Measurements from ENCODE around the gene RIIAD1. TPM values are rescaled to one million over a fixed set of nuclear protein-coding genes. Genes with fewer than 3 reads are reported as not detected.
A peak's percentile ranks its signal among the peaks of the same experiment; 100 is the strongest.
"Not testable (repeated sequence)": the region's sequence is repeated elsewhere in the genome, so short reads cannot be mapped to it uniquely, and the experiment has no call there.

RIIAD1 gene
- total and polyA plus RNA-seq, 9 donors, result 0.59 to 3.4 (median 1.5) TPM; not detected in 1

DNA sequence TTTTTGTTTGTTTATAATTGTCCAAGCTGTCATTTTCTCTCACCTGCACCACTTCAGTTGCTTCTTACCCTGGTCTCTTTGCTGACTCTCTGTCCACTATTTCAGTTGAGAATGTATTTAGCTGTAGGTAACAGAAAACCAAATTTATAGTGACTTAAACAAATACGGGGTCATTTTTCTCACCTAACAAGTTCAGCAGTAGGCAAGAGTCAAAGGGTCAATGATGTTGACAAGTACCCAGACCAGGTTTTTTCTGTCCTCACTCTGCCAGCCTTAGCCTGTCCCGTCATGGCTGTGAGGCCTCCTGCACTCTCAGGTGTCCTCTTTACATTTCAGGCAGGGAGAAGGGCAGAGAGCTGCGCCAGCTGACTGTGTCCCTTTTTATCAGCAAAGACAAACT is 11.8 kb downstream of the RIIAD1 start:
- H3K27me3 ChIP-seq (ENCODE audit: control insufficient read depth, insufficient read depth, low read length), result peaks cover 8% of the 10 kb centered on the region
- DNase-seq, result no peak
- H3K36me3 ChIP-seq (ENCODE audit: control insufficient read depth, insufficient read depth, low read length), result no peaks in the 10 kb centered on the region
- peaks cover 10% of the 10 kb centered on the region for H3K9me3 ChIP-seq (replicated peaks; ENCODE audit: control insufficient read depth, low read depth, low read length)
- H3K4me1 ChIP-seq (ENCODE audit: control insufficient read depth, insufficient read depth, low read length), result peaks cover 3% of the 10 kb centered on the region
- WGBS (ENCODE audit: insufficient coverage), result 71% methylated on average over 2 of the region's 3 CpGs
- H3K27ac ChIP-seq (ENCODE audit: low read length), result no peak overlapping the region
- H3K4me3 ChIP-seq (ENCODE audit: low read length), result no peak overlapping the region

GRCh38 chr1:151733995-151734394 is 12.7 kb downstream of the RIIAD1 start:
- not testable (repeated sequence) for H3K4me3 ChIP-seq (ENCODE audit: low read length); H3K27ac ChIP-seq (ENCODE audit: low read length); H3K27me3 ChIP-seq (ENCODE audit: control insufficient read depth, insufficient read depth, low read length); H3K36me3 ChIP-seq (ENCODE audit: control insufficient read depth, insufficient read depth, low read length); DNase-seq; H3K4me1 ChIP-seq (ENCODE audit: control insufficient read depth, insufficient read depth, low read length)
- 95% methylated on average over 7 of the region's 9 CpGs for WGBS (ENCODE audit: insufficient coverage)
- H3K9me3 ChIP-seq (replicated peaks; ENCODE audit: control insufficient read depth, low read depth, low read length), result peaks cover 12% of the 10 kb centered on the region

- no peaks in the 10 kb centered on the region for H3K4me1 ChIP-seq (ENCODE audit: control insufficient read depth, insufficient read depth, low read length)
- peaks cover 12% of the 10 kb centered on the region for H3K9me3 ChIP-seq (replicated peaks; ENCODE audit: control insufficient read depth, low read depth, low read length)
- H3K4me3 ChIP-seq (ENCODE audit: low read length), result no peak overlapping the region
- no peak for DNase-seq
- no peaks in the 10 kb centered on the region for H3K36me3 ChIP-seq (ENCODE audit: control insufficient read depth, insufficient read depth, low read length)
- H3K27me3 ChIP-seq (ENCODE audit: control insufficient read depth, insufficient read depth, low read length), result peaks cover 6% of the 10 kb centered on the region
- no CpG with 5 or more reads among the region's 2 CpGs for WGBS (ENCODE audit: insufficient coverage)
- H3K27ac ChIP-seq (ENCODE audit: low read length), result no peak overlapping the region
Observed at GRCh38 chr1:151737026-151737425, 15.7 kb downstream of the RIIAD1 start.

GRCh38 chr1:151737479-151737878 is 16.2 kb downstream of the RIIAD1 start:
- Histone ChIP-seq H3K9me3 (replicated peaks; ENCODE audit: control insufficient read depth, low read depth, low read length) (peaks cover 12% of the 10 kb centered on the region), H3K27ac (ENCODE audit: low read length) (no peak overlapping the region), H3K4me1 (ENCODE audit: control insufficient read depth, insufficient read depth, low read length) (no peaks in the 10 kb centered on the region), H3K36me3 (ENCODE audit: control insufficient read depth, insufficient read depth, low read length) (no peaks in the 10 kb centered on the region), H3K27me3 (ENCODE audit: control insufficient read depth, insufficient read depth, low read length) (peaks cover 7% of the 10 kb centered on the region), H3K4me3 (ENCODE audit: low read length) (no peak overlapping the region)
- DNase-seq, result no peak

DNA sequence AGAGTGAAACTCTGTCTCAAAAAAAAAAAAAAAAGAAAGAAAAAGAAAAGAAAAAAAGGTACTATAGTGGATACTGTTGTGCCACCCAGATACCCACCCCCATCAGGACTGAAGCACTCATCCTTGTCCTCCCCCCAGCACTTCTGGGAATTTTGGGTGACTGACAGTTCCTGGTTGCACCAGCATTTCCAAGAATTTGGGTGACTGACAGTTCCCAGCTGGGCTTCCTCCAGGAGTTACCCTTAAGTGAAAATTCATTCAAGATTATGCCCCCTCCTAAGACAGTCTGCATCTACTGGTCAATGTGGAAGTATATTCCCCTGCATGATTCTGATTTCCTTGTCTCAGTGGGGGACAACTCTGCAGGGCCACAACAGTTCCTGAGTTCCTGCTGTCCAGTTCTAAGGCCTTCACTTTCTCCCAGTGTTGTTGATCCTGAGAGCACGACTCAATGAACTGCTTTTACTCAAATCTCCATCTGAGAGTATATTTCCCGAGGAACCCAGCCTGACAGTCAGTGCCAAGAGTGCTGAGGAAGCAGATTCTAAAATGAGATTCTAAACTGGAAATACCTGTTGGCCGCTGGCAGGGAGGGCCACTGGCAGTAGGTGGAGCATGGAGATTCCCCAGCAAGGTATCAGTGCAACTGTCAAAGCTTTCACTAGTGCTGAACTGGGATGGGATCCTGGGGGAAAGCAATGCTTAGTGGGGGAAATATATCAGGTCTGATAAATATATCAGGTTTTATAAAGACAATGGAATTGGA is 18.5 kb downstream of the RIIAD1 start:
- Histone ChIP-seq H3K36me3 (ENCODE audit: control insufficient read depth, insufficient read depth, low read length) (no peaks in the 10 kb centered on the region), H3K9me3 (replicated peaks; ENCODE audit: control insufficient read depth, low read depth, low read length) (peaks cover 12% of the 10 kb centered on the region), H3K27ac (ENCODE audit: low read length) (no peak overlapping the region), H3K4me1 (ENCODE audit: control insufficient read depth, insufficient read depth, low read length) (no peaks in the 10 kb centered on the region), H3K27me3 (ENCODE audit: control insufficient read depth, insufficient read depth, low read length) (peaks cover 2% of the 10 kb centered on the region), H3K4me3 (ENCODE audit: low read length) (no peak overlapping the region)
- 67% methylated on average over 2 of the region's 3 CpGs for WGBS (ENCODE audit: insufficient coverage)
- no peak for DNase-seq

- DNase-seq, result no peak
- no peak overlapping the region for H3K27ac ChIP-seq (ENCODE audit: low read length)
- H3K4me1 ChIP-seq (ENCODE audit: control insufficient read depth, insufficient read depth, low read length), result no peaks in the 10 kb centered on the region
- no peaks in the 10 kb centered on the region for H3K36me3 ChIP-seq (ENCODE audit: control insufficient read depth, insufficient read depth, low read length)
- peaks cover 12% of the 10 kb centered on the region for H3K9me3 ChIP-seq (replicated peaks; ENCODE audit: control insufficient read depth, low read depth, low read length)
- peaks cover 7% of the 10 kb centered on the region for H3K27me3 ChIP-seq (ENCODE audit: control insufficient read depth, insufficient read depth, low read length)
- 90% methylated on average over 3 of the region's 4 CpGs for WGBS (ENCODE audit: insufficient coverage)
- no peak overlapping the region for H3K4me3 ChIP-seq (ENCODE audit: low read length)
Observed at GRCh38 chr1:151741516-151741915, 20.2 kb downstream of the RIIAD1 start.

DNA sequence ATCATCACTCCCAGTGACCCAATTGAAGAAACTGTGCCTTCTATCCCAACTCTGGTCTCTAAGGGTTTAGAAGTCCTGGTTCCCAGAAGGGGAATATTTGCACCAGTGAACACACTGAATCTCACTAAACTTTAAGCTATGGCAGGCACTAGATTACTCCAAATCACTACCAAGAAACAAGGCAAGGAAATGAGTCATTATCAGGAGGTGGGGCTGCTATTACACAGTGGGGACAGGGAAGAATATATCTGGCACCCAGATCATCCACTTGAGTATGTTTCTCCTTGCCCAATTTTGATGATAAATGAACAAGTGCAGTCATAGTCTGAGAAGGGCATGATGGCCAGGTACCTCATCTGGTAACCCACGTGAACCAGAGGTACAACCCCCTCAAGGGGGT is 35.0 kb downstream of the RIIAD1 start:
- DNase-seq, result no peak
- H3K36me3 ChIP-seq (ENCODE audit: control insufficient read depth, insufficient read depth, low read length), result peaks cover 45% of the 10 kb centered on the region
- no peak overlapping the region for H3K4me3 ChIP-seq (ENCODE audit: low read length)
- H3K27ac ChIP-seq (ENCODE audit: low read length), result no peak overlapping the region
- H3K27me3 ChIP-seq (ENCODE audit: control insufficient read depth, insufficient read depth, low read length), result no peaks in the 10 kb centered on the region
- WGBS (ENCODE audit: insufficient coverage), result no CpG with 5 or more reads among the region's 1 CpG
- H3K4me1 ChIP-seq (ENCODE audit: control insufficient read depth, insufficient read depth, low read length), result no peaks in the 10 kb centered on the region
- H3K9me3 ChIP-seq (replicated peaks; ENCODE audit: control insufficient read depth, low read depth, low read length), result no peaks in the 10 kb centered on the region

DNA sequence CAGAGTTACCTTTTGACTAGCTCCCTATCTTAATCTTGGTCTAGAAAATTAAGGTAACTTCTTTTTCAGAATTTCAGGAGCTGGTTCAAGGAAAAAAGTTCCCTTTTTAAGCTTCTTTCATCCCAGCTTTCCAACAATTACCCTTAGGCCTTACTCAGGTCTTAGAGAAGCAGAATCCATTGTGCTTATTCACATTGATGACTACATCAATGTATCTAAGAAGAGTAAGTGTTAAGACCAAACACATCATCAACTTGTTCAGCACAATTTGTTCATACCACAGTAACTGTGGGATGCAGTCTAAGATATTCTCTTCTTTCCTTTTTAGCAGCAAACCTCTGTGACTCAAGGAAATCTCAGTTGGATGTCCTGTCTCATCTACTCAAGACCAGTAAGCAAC is 37.9 kb downstream of the RIIAD1 start:
- DNase-seq, result no peak
- no peaks in the 10 kb centered on the region for H3K9me3 ChIP-seq (replicated peaks; ENCODE audit: control insufficient read depth, low read depth, low read length)
- H3K4me1 ChIP-seq (ENCODE audit: control insufficient read depth, insufficient read depth, low read length), result peaks cover 7% of the 10 kb centered on the region
- H3K27me3 ChIP-seq (ENCODE audit: control insufficient read depth, insufficient read depth, low read length), result no peaks in the 10 kb centered on the region
- H3K4me3 ChIP-seq (ENCODE audit: low read length), result no peak overlapping the region
- H3K27ac ChIP-seq (ENCODE audit: low read length), result no peak overlapping the region
- H3K36me3 ChIP-seq (ENCODE audit: control insufficient read depth, insufficient read depth, low read length), result peaks cover 55% of the 10 kb centered on the region

DNA sequence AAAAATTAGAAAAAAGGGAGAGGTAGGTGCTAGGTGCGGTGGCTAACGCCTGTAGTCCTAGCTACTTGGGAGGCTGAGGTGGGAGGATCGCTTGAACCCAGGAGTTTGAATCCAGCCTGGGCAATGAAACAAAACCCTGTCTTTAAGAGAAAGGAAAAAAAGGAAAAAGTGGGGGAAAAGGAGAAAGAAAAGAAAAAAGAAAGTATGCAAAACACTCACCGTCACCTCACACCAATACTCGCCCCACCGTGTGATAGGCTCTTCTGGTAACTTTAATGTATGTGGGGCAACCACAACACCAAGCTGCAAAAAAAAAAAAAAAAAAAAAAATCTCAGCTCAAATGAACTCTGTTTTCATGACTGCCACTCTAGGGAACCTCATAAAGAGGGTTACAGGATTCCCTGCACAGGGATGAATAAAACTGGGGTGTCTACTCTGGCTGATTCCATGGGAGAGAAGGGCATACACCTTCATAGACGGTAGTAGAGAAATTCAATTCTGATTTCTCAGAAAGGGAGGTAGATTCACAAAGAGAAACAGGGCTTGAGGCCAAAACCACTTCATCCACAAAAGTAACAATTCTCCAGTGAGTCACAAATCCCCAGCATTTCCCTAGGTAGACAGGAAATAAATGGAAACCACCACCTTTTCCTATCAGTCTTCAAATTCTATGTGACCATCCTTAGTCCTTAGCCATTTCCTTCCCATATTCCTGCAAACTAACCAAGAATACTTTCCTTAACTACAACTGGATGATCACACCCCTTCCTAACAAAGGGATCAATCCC is 39.5 kb downstream of the RIIAD1 start:
- WGBS (ENCODE audit: insufficient coverage), result 86% methylated on average over 3 of the region's 7 CpGs
- peaks cover 49% of the 10 kb centered on the region for H3K36me3 ChIP-seq (ENCODE audit: control insufficient read depth, insufficient read depth, low read length)
- DNase-seq, result no peak

DNA sequence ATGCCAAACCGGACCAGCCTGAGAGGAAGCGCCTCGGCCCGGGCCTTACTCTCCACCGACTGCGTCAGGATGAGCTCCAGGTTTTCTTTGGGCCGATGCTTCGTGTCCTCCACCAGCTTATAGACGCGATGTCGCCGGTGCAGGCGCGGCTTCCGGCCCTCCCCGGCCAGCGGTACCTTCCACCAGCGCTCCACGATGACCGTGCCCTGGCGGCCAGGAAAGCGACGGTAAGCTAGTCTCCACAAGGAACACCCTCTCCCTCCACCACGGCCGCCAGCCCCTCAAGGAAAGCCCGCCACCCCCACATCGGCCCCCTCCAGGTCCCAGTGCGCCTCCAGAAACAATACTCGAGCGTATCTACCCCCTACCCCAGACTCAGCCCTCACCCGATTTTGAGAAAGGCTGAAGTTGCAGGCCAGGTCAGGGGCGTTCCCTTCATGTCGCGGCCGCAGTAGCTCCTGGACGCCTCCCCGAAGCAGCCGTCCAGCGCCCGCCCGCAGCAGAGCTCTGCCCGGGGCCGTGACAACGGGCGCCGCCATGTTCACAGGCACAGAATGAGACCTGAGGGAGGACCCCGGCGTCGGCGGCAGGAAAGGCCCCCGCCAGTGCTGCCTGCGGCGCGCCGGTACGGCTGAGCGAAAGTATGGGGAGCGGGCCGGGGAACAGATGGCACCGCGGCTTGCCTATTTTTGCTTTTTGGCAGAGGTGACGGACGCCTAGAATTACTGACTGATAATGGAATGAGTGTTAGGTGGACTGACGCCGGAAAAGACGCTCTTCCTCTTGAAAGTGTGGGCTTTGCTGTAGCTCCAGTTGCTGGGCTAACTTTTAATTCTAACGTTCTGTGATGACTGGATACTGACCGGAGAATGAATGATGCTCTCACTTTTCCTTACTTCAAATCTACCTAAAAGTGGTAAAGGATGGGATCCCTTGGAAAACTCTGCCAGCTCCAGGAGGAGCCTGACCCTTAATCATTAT is 41.9 kb downstream of the RIIAD1 start, which contains the start of gene MRPL9:
Gene MRPL9, minus strand, starts transcription at position 556 of the 981 bp plus-strand sequence. Its CDS starts 17 bp downstream, at position 539.
- peak within 1 kb of the TSS; percentile 87 for H3K27ac ChIP-seq (ENCODE audit: low read length)
- peaks cover 7% of the 10 kb centered on the region for H3K4me1 ChIP-seq (ENCODE audit: control insufficient read depth, insufficient read depth, low read length)
- no peaks in the 10 kb centered on the region for H3K9me3 ChIP-seq (replicated peaks; ENCODE audit: control insufficient read depth, low read depth, low read length)
- no peaks in the 10 kb centered on the region for H3K27me3 ChIP-seq (ENCODE audit: control insufficient read depth, insufficient read depth, low read length)
- H3K36me3 ChIP-seq (ENCODE audit: control insufficient read depth, insufficient read depth, low read length), result peaks cover 34% of the 10 kb centered on the region
- under 1% methylated on average over 61 of the region's 68 CpGs for WGBS (ENCODE audit: insufficient coverage)
- DNase-seq, result peak; percentile 90
- H3K4me3 ChIP-seq (ENCODE audit: low read length), result peak within 1 kb of the TSS; percentile 76

More for the DNA sequence above, 39.5 kb downstream of the RIIAD1 start:
- Histone ChIP-seq H3K27me3 (ENCODE audit: control insufficient read depth, insufficient read depth, low read length) (no peaks in the 10 kb centered on the region), H3K4me3 (ENCODE audit: low read length) (no peak overlapping the region), H3K27ac (ENCODE audit: low read length) (no peak overlapping the region), H3K9me3 (replicated peaks; ENCODE audit: control insufficient read depth, low read depth, low read length) (no peaks in the 10 kb centered on the region), H3K4me1 (ENCODE audit: control insufficient read depth, insufficient read depth, low read length) (peaks cover 7% of the 10 kb centered on the region)
